Muscle of back (tissue), 11 donors: ENCODE measurements around the gene SELENOF. TPM values are rescaled to one million over a fixed set of nuclear protein-coding genes. Genes with fewer than 3 reads are reported as not detected.

Source experiments
- DNase-seq, 3 donors: peaks; one replicate each; pipeline versions ENCODE4 v3.0.0 to v3.0.0-alpha.2; 2013
- polyA plus RNA-seq, 10 donors: library from polyadenylated mRNA; unstranded; fragments of 120-200 nt; gene quantifications; one replicate each; pipeline ENCODE4 v1.2.1, GENCODE V29; 2013; ENCODE audit not compliant: insufficient read length in 10 of 10

Gene SELENOF
- polyA plus RNA-seq, 10 donors = 137 to 189 (median 160) TPM

GRCh38 chr1:86861424-86861823 is 52.5 kb downstream of the SELENOF start:
- DNase-seq = no peak

- DNase-seq = no peak
Observed at GRCh38 chr1:86860424-86860823, 53.5 kb downstream of the SELENOF start.

- DNase-seq = no peak
Observed at GRCh38 chr1:86860020-86860419, 53.9 kb downstream of the SELENOF start.

- no peak for DNase-seq
Observed at GRCh38 chr1:86858524-86859261, 55.2 kb downstream of the SELENOF start.

GRCh38 chr1:86856196-86856595 is 57.7 kb downstream of the SELENOF start:
- no peak for DNase-seq

- no peak for DNase-seq
Observed at GRCh38 chr1:86854352-86854751, 59.6 kb downstream of the SELENOF start.

- DNase-seq = no peak
Observed at GRCh38 chr1:86852782-86853408, 61.0 kb downstream of the SELENOF start.

- DNase-seq = no peak
Observed at GRCh38 chr1:86852289-86852688, 61.6 kb downstream of the SELENOF start.

- DNase-seq = no peak
Observed at GRCh38 chr1:86849756-86850155, 64.2 kb downstream of the SELENOF start.

- DNase-seq = peak in 1 of 3 donors; percentile 22
Observed at GRCh38 chr1:86848654-86849053, 65.3 kb downstream of the SELENOF start.

GRCh38 chr1:86846164-86846647 is 67.7 kb downstream of the SELENOF start:
- DNase-seq = peak in 2 of 3 donors; percentile 21 to 87

GRCh38 chr1:86845514-86845913 is 68.4 kb downstream of the SELENOF start:
- DNase-seq = no peak

- DNase-seq = no peak
Observed at GRCh38 chr1:86841116-86841515, 72.8 kb downstream of the SELENOF start.

GRCh38 chr1:86833461-86834215 is 80.3 kb downstream of the SELENOF start:
- DNase-seq = peak; percentile 66 to 88 (median 77)

- no peak for DNase-seq
Observed at GRCh38 chr1:86832433-86832832, 81.5 kb downstream of the SELENOF start.

- DNase-seq = no peak
Observed at GRCh38 chr1:86829321-86829720, 84.6 kb downstream of the SELENOF start.

- DNase-seq = no peak
Observed at GRCh38 chr1:86828024-86828423, 85.9 kb downstream of the SELENOF start.

GRCh38 chr1:86826856-86827255 is 87.1 kb downstream of the SELENOF start:
- DNase-seq = no peak

- no peak for DNase-seq
Observed at GRCh38 chr1:86825319-86825718, 88.6 kb downstream of the SELENOF start.

GRCh38 chr1:86823821-86824500 is 90.0 kb downstream of the SELENOF start:
- DNase-seq = no peak

- DNase-seq = peak in 1 of 3 donors; percentile 51
Observed at GRCh38 chr1:86823386-86823785, 90.5 kb downstream of the SELENOF start.

GRCh38 chr1:86822459-86822858 is 91.5 kb downstream of the SELENOF start:
- DNase-seq = no peak
